OCI-LY3 (cell line): ENCODE measurements around the gene HM13.

ENCODE experiments used
- EZH2phosphoT487 ChIP-seq: fragments of 200-600 bp; shearing (Covaris generic); IDR thresholded peaks from 2 replicates; pipeline ENCODE4 v1.6.1; 2018; ENCODE audit warnings: antibody characterized with exemption, mixed run types, low read depth
- TF ChIP-seq, protein P1 (sequence below): fragments of 200-600, 300-600 bp; sonication (generic); IDR thresholded peaks from 2 replicates; pipeline ENCODE4 v1.5.1; 2014; ENCODE audit warnings: antibody characterized with exemption, low read length, low read depth

DNA sequence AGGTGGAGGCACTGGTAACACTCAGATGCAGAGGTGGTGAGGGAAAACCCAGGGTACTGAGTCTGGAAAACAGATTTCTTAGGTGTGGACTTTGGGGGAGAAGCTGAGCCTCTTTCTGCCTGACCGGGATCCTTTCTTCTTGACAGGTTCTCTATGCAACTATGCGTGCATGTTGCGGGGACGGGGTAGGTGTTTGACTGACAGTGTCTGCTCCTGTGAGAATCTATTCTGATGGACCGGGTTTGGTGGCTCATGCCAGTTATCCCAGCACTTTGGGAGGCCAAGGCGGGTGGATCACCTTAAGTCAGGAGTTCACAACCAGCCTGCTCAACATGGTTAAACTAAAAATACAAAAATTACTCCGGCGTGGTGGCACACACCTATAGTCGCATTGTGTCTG is 63.0 kb downstream of the HM13 start:
- TF ChIP-seq, protein P1, sequence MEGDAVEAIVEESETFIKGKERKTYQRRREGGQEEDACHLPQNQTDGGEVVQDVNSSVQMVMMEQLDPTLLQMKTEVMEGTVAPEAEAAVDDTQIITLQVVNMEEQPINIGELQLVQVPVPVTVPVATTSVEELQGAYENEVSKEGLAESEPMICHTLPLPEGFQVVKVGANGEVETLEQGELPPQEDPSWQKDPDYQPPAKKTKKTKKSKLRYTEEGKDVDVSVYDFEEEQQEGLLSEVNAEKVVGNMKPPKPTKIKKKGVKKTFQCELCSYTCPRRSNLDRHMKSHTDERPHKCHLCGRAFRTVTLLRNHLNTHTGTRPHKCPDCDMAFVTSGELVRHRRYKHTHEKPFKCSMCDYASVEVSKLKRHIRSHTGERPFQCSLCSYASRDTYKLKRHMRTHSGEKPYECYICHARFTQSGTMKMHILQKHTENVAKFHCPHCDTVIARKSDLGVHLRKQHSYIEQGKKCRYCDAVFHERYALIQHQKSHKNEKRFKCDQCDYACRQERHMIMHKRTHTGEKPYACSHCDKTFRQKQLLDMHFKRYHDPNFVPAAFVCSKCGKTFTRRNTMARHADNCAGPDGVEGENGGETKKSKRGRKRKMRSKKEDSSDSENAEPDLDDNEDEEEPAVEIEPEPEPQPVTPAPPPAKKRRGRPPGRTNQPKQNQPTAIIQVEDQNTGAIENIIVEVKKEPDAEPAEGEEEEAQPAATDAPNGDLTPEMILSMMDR = no peak
- no peak for TF ChIP-seq EZH2phosphoT487
